GM23338 (cell line): ENCODE data around the gene CHST2. TPM values are rescaled to one million over a fixed set of nuclear protein-coding genes. Genes with fewer than 3 reads are reported as not detected.

Experiments
- ATAC-seq: fragments of 200-7000 bp; cut with Tn5 transposase; 3 replicates; pipeline ENCODE4 v1.9.1; 2020
- DNase-seq: peaks from one replicate; pipeline ENCODE4 v3.0.0-alpha.2; 2015; ENCODE audit warnings: low spot score
- H2AFZ ChIP-seq: fragments of 200-600 bp; sonication (generic); 2 replicates; pipeline ENCODE4 v1.8.0; 2016; ENCODE audit warnings: antibody characterized with exemption, mild to moderate bottlenecking, moderate library complexity
- H3F3A ChIP-seq: fragments of 200-600 bp; sonication (generic); replicated peaks from 2 replicates; pipeline ENCODE4 v1.8.0; 2017; ENCODE audit warnings: antibody characterized with exemption, mixed run types, low read depth
- H3K27ac ChIP-seq: fragments of 200-600 bp; sonication (generic); 2 replicates; pipeline ENCODE4 v1.6.1; 2016; ENCODE audit warnings: low read depth
- H3K27me3 ChIP-seq: fragments of 200-600 bp; sonication (generic); 2 replicates; pipeline ENCODE4 v1.8.0; 2016; ENCODE audit warnings: mild to moderate bottlenecking, mixed run types, moderate library complexity; ENCODE audit not compliant: insufficient read depth
- H3K36me3 ChIP-seq: fragments of 200-600 bp; sonication (generic); 2 replicates; pipeline ENCODE4 v1.8.0; 2016; ENCODE audit warnings: mild to moderate bottlenecking; ENCODE audit not compliant: insufficient read depth
- H3K4me1 ChIP-seq: fragments of 200-600 bp; sonication (generic); 2 replicates; pipeline ENCODE4 v1.8.0; 2016; ENCODE audit warnings: mild to moderate bottlenecking, moderate library complexity; ENCODE audit not compliant: insufficient read depth
- H3K4me2 ChIP-seq: fragments of 200-600 bp; sonication (generic); 2 replicates; pipeline ENCODE4 v1.7.1; 2017; ENCODE audit warnings: mixed run types
- H3K4me3 ChIP-seq: fragments of 200-600 bp; sonication (generic); 2 replicates; pipeline ENCODE4 v1.6.1; 2016; ENCODE audit warnings: mixed run types
- H3K79me2 ChIP-seq: fragments of 200-600 bp; sonication (generic); replicated peaks from 2 replicates; pipeline ENCODE4 v1.8.0; 2017; ENCODE audit warnings: mild to moderate bottlenecking; ENCODE audit not compliant: insufficient read depth
- H3K9me2 ChIP-seq: fragments of 200-600 bp; sonication (generic); 2 replicates; pipeline ENCODE4 v1.8.0; 2017; ENCODE audit not compliant: insufficient read depth
- H4K20me1 ChIP-seq: fragments of 200-600 bp; sonication (generic); replicated peaks from 2 replicates; pipeline ENCODE4 v1.8.0; 2017; ENCODE audit warnings: mild to moderate bottlenecking; ENCODE audit not compliant: insufficient read depth
- H3K27ac Mint-ChIP-seq: 2 replicates; pipeline ENCODE4 v1.8.0; 2020; ENCODE audit warnings: inconsistent platforms, mild to moderate bottlenecking, moderate library complexity, mixed read lengths
- H3K27me3 Mint-ChIP-seq: 3 replicates; pipeline ENCODE4 v1.8.0; 2022; ENCODE audit warnings: low read depth, mild to moderate bottlenecking, moderate library complexity, mixed read lengths, inconsistent platforms; ENCODE audit not compliant: insufficient read depth, poor library complexity
- H3K36me3 Mint-ChIP-seq: 3 replicates; pipeline ENCODE4 v1.8.0; 2021; ENCODE audit warnings: low read depth, mild to moderate bottlenecking, inconsistent platforms, moderate library complexity, mixed read lengths
- H3K4me1 Mint-ChIP-seq: 3 replicates; pipeline ENCODE4 v1.8.0; 2020; ENCODE audit warnings: mild to moderate bottlenecking, inconsistent platforms, mixed read lengths
- H3K4me3 Mint-ChIP-seq: 3 replicates; pipeline ENCODE4 v1.8.0; 2021; ENCODE audit warnings: moderate library complexity, mild to moderate bottlenecking, inconsistent platforms, mixed read lengths
- H3K9me3 Mint-ChIP-seq: 3 replicates; pipeline ENCODE4 v1.8.0; 2020; ENCODE audit warnings: moderate library complexity, mild to moderate bottlenecking, inconsistent platforms, mixed read lengths
- CREB1 ChIP-seq: fragments of 250-450 bp; sonication (Bioruptor Pico); IDR thresholded peaks from 2 replicates; pipeline ENCODE4 v1.5.0; 2020; ENCODE audit warnings: low read depth, mild to moderate bottlenecking, moderate library complexity
- CTCF ChIP-seq, 2 experiments: fragments of 200-600 bp in 1 of 2; sonication (generic) in 1 of 2; conservative IDR thresholded peaks; 2 replicates each; pipeline versions ENCODE4 v1.5.1 to v1.6.1; 2016 to 2017; ENCODE audit warnings: antibody characterized with exemption in 2 of 2, low read depth in 2 of 2, mild to moderate bottlenecking in 2 of 2, moderate library complexity in 1 of 2
- EZH2 ChIP-seq: fragments of 200-600 bp; sonication (generic); IDR thresholded peaks from one replicate; pipeline ENCODE4 v1.8.0; 2017; ENCODE audit warnings: antibody characterized with exemption, mild to moderate bottlenecking, low read depth; ENCODE audit not compliant: unreplicated experiment
- EZH2phosphoT487 ChIP-seq: fragments of 200-600 bp; sonication (generic); IDR thresholded peaks from one replicate; pipeline ENCODE4 v1.8.1; 2018; ENCODE audit warnings: antibody characterized with exemption; ENCODE audit not compliant: unreplicated experiment
- JUNB ChIP-seq: IDR thresholded peaks from one replicate; pipeline ENCODE4 v1.6.1; 2016; ENCODE audit warnings: antibody characterized with exemption; ENCODE audit not compliant: unreplicated experiment
- NANOG ChIP-seq: IDR thresholded peaks from 2 replicates; pipeline ENCODE4 v1.6.1; 2016; ENCODE audit warnings: antibody characterized with exemption, borderline replicate concordance
- POLR2AphosphoS5 ChIP-seq: IDR thresholded peaks from 2 replicates; pipeline ENCODE4 v1.6.1; 2016; ENCODE audit warnings: antibody characterized with exemption, low read depth
- REST ChIP-seq: IDR thresholded peaks from one replicate; pipeline ENCODE4 v1.6.1; 2018; ENCODE audit warnings: antibody characterized with exemption; ENCODE audit not compliant: unreplicated experiment
- STAT1 ChIP-seq: IDR thresholded peaks from one replicate; pipeline ENCODE4 v1.6.1; 2016; ENCODE audit warnings: antibody characterized with exemption; ENCODE audit not compliant: unreplicated experiment
- ZNF114 ChIP-seq: fragments of 250-450 bp; sonication (Bioruptor Pico); IDR thresholded peaks from 2 replicates; pipeline ENCODE4 v1.5.0; 2020; ENCODE audit warnings: mild to moderate bottlenecking, moderate library complexity
- ZNF331 ChIP-seq: fragments of 250-450 bp; sonication (Bioruptor Pico); IDR thresholded peaks from 2 replicates; pipeline ENCODE4 v1.5.0; 2020; ENCODE audit warnings: low read depth, mild to moderate bottlenecking, moderate library complexity
- ZNF462 ChIP-seq: fragments of 250-450 bp; sonication (Bioruptor Pico); IDR thresholded peaks from 2 replicates; pipeline ENCODE4 v1.5.0; 2020; ENCODE audit warnings: mild to moderate bottlenecking, moderate library complexity
- polyA plus RNA-seq: library from polyadenylated mRNA; unstranded; fragments of >200 nt; fragmentation: Nextera tagmentation; extraction: Ambion mirVana; gene quantifications from 2 replicates; pipeline ENCODE4 v1.2.1, GENCODE V29; 2016
- total RNA-seq: library from RNA; depleted of rRNA; stranded (reverse); fragments of >200 nt; shearing (Covaris generic); gene quantifications from 2 replicates; pipeline ENCODE4 v1.2.3, GENCODE V29; 2014

The CHST2 gene
- total and polyA plus RNA-seq, 2 experiments from 2014 or later: 4.1 to 28.3 TPM

- no peak for ATAC-seq
- H3K4me2 ChIP-seq: no peak overlapping the region
- peaks cover 10% of the 10 kb centered on the region; the same call in 1 of the 2 replicates for H3K9me2 ChIP-seq
- no peak overlapping the region for H3K27ac Mint-ChIP-seq
- DNase-seq: no peak
- H3K27me3 ChIP-seq: no peaks in the 10 kb centered on the region
- no peaks in the 10 kb centered on the region for H3K36me3 Mint-ChIP-seq
- no peaks in the 10 kb centered on the region for H3K9me3 Mint-ChIP-seq
- peaks cover 14% of the 10 kb centered on the region; the same call in 2 of the 3 replicates for H3K4me1 Mint-ChIP-seq
- peak overlapping the region; percentile 59; the same call in 1 of the 2 replicates for H2AFZ ChIP-seq
- no peaks in the 10 kb centered on the region for H3K36me3 ChIP-seq
- no peaks in the 10 kb centered on the region for H3K79me2 ChIP-seq
- no peak for TF ChIP-seq ZNF462 (CRISPR knock-in tag)
- TF ChIP-seq ZNF114: no peak
- TF ChIP-seq CTCF (conservative IDR thresholded peaks at IDR 0.05; ENCODE audit: low read depth in 2 of 2): no peak
- no peak for TF ChIP-seq ZNF331 (CRISPR knock-in tag)
- TF ChIP-seq NANOG: no peak
- TF ChIP-seq CREB1: no peak
- no peak for TF ChIP-seq EZH2phosphoT487
- no peak for TF ChIP-seq STAT1
- TF ChIP-seq REST: no peak
- TF ChIP-seq EZH2: no peak
- no peak for TF ChIP-seq POLR2AphosphoS5
- TF ChIP-seq JUNB: no peak
- H3K4me1 ChIP-seq: peaks cover under 1% of the 10 kb centered on the region
- H3K4me3 Mint-ChIP-seq: no peak overlapping the region
- no peaks in the 10 kb centered on the region for H4K20me1 ChIP-seq
- H3K27ac ChIP-seq: no peak overlapping the region
- H3K27me3 Mint-ChIP-seq: no peaks in the 10 kb centered on the region
- H3F3A ChIP-seq: no peaks in the 10 kb centered on the region
- no peak overlapping the region for H3K4me3 ChIP-seq
Observed at GRCh38 chr3:143160437-143160836, 40.9 kb downstream of the CHST2 start.
